ENCODE data around the gene FLOT2. TPM values are rescaled to one million over a fixed set of nuclear protein-coding genes. Genes with fewer than 3 reads are reported as not detected.

Gene FLOT2
- total and polyA plus RNA-seq, 2 of the 8 experiments (the other 6 are each of a cell fraction or from before 2014, with no cell fraction given): 116 to 189 TPM

GRCh38 chr17:28865946-28866752 lies 31.4 kb downstream of the FLOT2 start (continued):
- no peak for TF ChIP-seq TAF7 (optimal IDR thresholded peaks at IDR 0.05; ENCODE audit: borderline replicate concordance, low read depth, low read length)
- TF ChIP-seq SP1 (IDR thresholded peaks at IDR 0.05; ENCODE audit: low read depth, low read length): no peak
- TF ChIP-seq CHD1 (IDR thresholded peaks at IDR 0.05; ENCODE audit: low read depth, low read length): no peak
- TF ChIP-seq POLR2A (IDR thresholded peaks at IDR 0.05; ENCODE audit: control extremely low read depth in 1 of 2, low read depth in 2 of 2, low read length in 2 of 2): no peak
- TF ChIP-seq SRF (IDR thresholded peaks at IDR 0.05; ENCODE audit: low read depth, low read length): no peak
- no peak for TF ChIP-seq TBP (IDR thresholded peaks at IDR 0.05; ENCODE audit: low read depth, low read length)
- TF ChIP-seq ATF2 (IDR thresholded peaks at IDR 0.05; ENCODE audit: low read length): no peak
- no peak for TF ChIP-seq CBX5 (IDR thresholded peaks at IDR 0.05; ENCODE audit: low read depth, low read length)

All from H1 (cell line).